ENCODE measurements around the gene PIM3. TPM values are rescaled to one million over a fixed set of nuclear protein-coding genes. Genes with fewer than 3 reads are reported as not detected.
"Not testable (repeated sequence)": the region's sequence is repeated elsewhere in the genome, so short reads cannot be mapped to it uniquely, and the experiment has no call there.

Gene PIM3
- total and polyA plus RNA-seq, 2 of the 8 experiments (the other 6 are each of a cell fraction or from before 2014, with no cell fraction given) = 22.6 to 30.0 TPM

- not testable (repeated sequence) for H2BK5ac ChIP-seq (ENCODE audit: low read depth, low read length); H2BK12ac ChIP-seq (ENCODE audit: low read depth, low read length); H4K8ac ChIP-seq (ENCODE audit: extremely low read depth, insufficient read depth, low read length); H3K4me1 ChIP-seq (replicated peaks in 1 of 4; ENCODE audit: control insufficient read depth in 3 of 4, insufficient read depth in 4 of 4, low read length in 3 of 4); H2BK15ac ChIP-seq (ENCODE audit: low read length); H3K4me2 ChIP-seq (ENCODE audit: insufficient read depth in 1 of 2, low read depth in 2 of 2, low read length in 2 of 2); H3K9ac ChIP-seq (replicated peaks in 1 of 4; ENCODE audit: extremely low read depth in 1 of 4, low read depth in 3 of 4, low read length in 3 of 4); H2BK20ac ChIP-seq (ENCODE audit: low read length); H3K23me2 ChIP-seq (ENCODE audit: low read depth, low read length); H3K14ac ChIP-seq (ENCODE audit: insufficient read length); H3K4ac ChIP-seq (replicated peaks; ENCODE audit: insufficient read length, low read depth, low read length); H3K79me1 ChIP-seq (ENCODE audit: low read depth, low read length); H4K91ac ChIP-seq (replicated peaks; ENCODE audit: insufficient read length, low read length); H3K36me3 ChIP-seq (ENCODE audit: control insufficient read depth in 2 of 4, insufficient read depth in 4 of 4, low read length in 3 of 4); H3K18ac ChIP-seq (ENCODE audit: extremely low read depth, low read length); H2AK5ac ChIP-seq (ENCODE audit: low read depth, low read length); H2AFZ ChIP-seq (ENCODE audit: low read length); H3K23ac ChIP-seq (ENCODE audit: insufficient read length); FAIRE-seq; H3K4me3 ChIP-seq (ENCODE audit: extremely low read depth in 1 of 4, insufficient read depth in 2 of 4, low read depth in 3 of 4, low read length in 4 of 4); H4K20me1 ChIP-seq (replicated peaks in 1 of 2; ENCODE audit: control insufficient read depth in 1 of 2, insufficient read depth in 2 of 2, low read length in 2 of 2); H3K27ac ChIP-seq (ENCODE audit: low read depth, low read length); H4K5ac ChIP-seq (ENCODE audit: insufficient read length, low read depth, low read length); H3K79me2 ChIP-seq (ENCODE audit: control insufficient read depth in 1 of 2, insufficient read depth in 2 of 2, low read length in 2 of 2); H3K9me3 ChIP-seq (ENCODE audit: insufficient read depth in 2 of 2, low read depth in 1 of 2, low read length in 1 of 2); H2BK120ac ChIP-seq (replicated peaks; ENCODE audit: low read depth, low read length); DNase-seq (ENCODE audit: low read depth in 1 of 2, low spot score in 2 of 2); H3K56ac ChIP-seq (replicated peaks; ENCODE audit: insufficient read length, low read depth, low read length)
- ChIA-PET CTCF (ENCODE audit: partially characterized antibody) (interaction anchor here (0.9 to 8.1 kb wide), 9 partner anchors 12 to 83 kb away, joined by 3 to 83 read pairs (median 4); no protein-coding TSS in a partner anchor), POLR2A (ENCODE audit: partially characterized antibody) (interaction anchor here (1.7 kb wide), 1 partner anchor 10 kb away, joined by 4 read pairs; no protein-coding TSS in a partner anchor)
- H3K27me3 ChIP-seq (replicated peaks in 1 of 4; ENCODE audit: control insufficient read depth in 3 of 4, extremely low read depth in 1 of 4, insufficient read depth in 3 of 4, low read length in 3 of 4) = peaks cover 4 to 18% (median 13%) of the 10 kb centered on the region in 4 experiments
- WGBS, 2 experiments (ENCODE audit: extremely low coverage in 1 of 2, insufficient coverage in 1 of 2, insufficient read length in 1 of 2, insufficient replicate concordance in 2 of 2, low coverage in 1 of 2, low lambda C conversion rate in 2 of 2, missing lambda C conversion rate in 1 of 2) = 90% methylated on average over 7 of the region's 7 CpGs; no CpG with 5 or more reads in 1 of the 2 experiments
Observed at GRCh38 chr22:49981799-49982198, 21.2 kb downstream of the PIM3 start.

Data from H1 (cell line).